ENCODE data around the gene ETHE1.
A peak's percentile ranks its signal among the peaks of the same experiment; 100 is the strongest.
"Not testable (repeated sequence)": the region's sequence is repeated elsewhere in the genome, so short reads cannot be mapped to it uniquely, and the experiment has no call there.

ETHE1 gene

GRCh38 chr19:43551399-43552197 is 24.6 kb upstream of the ETHE1 start:
- no peak for DNase-seq

- no peak for DNase-seq
Measured at GRCh38 chr19:43548706-43549105, 21.7 kb upstream of the ETHE1 start.

DNA sequence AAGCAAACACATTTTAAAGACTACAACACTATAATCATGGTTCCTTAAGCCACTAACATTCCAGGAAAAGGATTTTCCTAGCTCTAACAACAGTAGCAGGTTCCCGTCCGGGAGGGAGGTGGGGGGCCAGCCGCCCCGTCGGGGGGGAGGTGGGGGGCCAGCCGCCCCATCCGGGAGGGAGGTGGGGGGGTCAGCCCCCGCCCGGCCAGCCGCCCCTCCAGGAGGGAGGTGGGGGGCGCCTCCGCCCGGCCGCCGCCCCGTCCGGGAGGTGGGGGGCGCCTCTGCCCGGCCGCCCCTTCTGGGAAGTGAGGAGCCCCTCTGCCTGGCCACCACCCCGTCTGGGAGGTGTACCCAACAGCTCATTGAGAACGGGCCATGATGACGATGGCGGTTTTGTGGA is 20.9 kb upstream of the ETHE1 start:
- not testable (repeated sequence) for DNase-seq

GRCh38 chr19:43546581-43546980 is 19.6 kb upstream of the ETHE1 start:
- no peak for DNase-seq

GRCh38 chr19:43545981-43546380 is 19.0 kb upstream of the ETHE1 start:
- DNase-seq: no peak

GRCh38 chr19:43545276-43545675 is 18.3 kb upstream of the ETHE1 start:
- no peak for DNase-seq

GRCh38 chr19:43544077-43544476 is 17.1 kb upstream of the ETHE1 start:
- DNase-seq: no peak

DNA sequence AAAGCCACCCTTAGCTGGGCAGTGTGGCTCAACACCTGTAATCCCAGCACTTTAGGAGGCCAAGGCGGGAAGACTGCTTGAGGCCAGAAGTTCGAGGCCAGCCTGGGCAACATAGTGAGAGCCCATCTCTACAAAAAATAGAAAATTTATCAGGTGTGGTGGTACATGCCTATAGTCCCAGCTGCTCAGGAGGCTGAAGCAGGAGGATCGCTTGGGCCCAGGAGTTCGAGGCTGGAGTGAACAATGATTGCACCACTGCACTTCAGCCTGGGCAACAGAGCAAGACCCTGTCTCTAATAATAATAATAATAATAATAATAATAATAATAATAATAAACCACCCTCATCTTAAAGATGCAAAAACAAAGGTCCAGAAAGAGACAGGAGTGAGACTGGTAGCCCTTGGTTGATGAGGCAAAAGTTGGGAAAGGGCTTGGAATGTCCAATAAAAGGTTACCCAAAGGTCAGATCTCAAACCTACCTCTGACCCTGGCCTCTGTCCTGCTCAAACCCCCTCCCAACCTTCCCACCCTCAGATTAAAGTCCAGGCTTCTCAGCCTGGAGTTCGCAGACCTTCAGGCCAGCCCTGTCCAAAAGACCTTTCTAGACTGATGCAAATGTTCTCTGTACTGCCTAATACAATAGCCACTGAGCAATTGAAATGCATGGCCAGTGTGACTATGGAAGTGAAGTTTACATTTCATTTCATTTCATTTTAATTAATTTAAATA is 15.1 kb upstream of the ETHE1 start:
- DNase-seq: no peak

DNA sequence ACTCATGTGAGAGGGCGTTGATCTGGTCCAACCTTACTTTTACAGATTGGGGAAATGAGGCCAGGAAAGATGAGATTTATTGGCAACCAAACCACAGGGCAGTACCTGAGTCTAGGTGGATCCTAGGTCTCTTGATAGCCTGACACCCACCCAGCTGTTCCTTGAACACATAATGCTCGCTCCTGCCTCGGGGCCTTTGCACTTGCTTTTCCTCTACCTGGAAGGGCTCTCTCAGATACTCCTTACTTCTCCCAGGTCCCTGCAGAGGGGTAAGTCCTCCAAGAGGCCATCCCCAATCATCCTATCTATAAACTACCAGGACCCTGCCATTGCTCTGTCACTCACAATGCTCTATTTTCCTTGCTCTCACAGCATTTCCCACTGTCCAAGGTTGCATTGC is 13.4 kb upstream of the ETHE1 start:
- no peak for DNase-seq

- DNase-seq: no peak
Measured at GRCh38 chr19:43538922-43539321, 11.9 kb upstream of the ETHE1 start.

GRCh38 chr19:43534816-43535761 is 8.1 kb upstream of the ETHE1 start:
- peak; percentile 39 for DNase-seq

GRCh38 chr19:43534305-43534815 is 7.4 kb upstream of the ETHE1 start:
- no peak for DNase-seq

- peak; percentile 99 for DNase-seq
Measured at GRCh38 chr19:43533546-43534304, 6.7 kb upstream of the ETHE1 start.

GRCh38 chr19:43532962-43533545 is 6.1 kb upstream of the ETHE1 start, which contains the start of gene ZNF575:
Gene ZNF575, plus strand, starts transcription at chr19:43533188. Its CDS starts 1,235 bp downstream, at chr19:43534423.
- peak; percentile 94 for DNase-seq

DNA sequence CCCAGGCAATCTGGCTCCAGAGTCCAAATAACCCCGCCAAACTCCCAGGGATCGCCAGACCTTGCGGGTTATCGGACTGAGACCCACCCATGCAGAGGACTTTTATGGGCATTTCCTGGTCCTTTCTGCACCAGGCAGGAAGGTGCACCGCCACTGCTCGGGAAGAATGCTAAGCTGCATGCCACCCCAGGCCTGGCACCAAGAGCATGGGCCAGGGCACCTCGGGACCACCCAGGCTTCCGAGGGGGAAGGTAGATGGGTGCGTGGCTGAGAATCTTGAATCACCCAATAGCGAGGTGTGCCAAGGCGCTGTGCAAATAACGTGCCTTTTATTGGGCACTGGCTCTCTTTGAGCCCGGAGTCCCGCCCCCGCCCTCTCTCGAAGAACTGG is 5.6 kb upstream of the ETHE1 start:
- DNase-seq: no peak

- no peak for DNase-seq
Measured at GRCh38 chr19:43527860-43528622, 1.0 kb upstream of the ETHE1 start.

DNA sequence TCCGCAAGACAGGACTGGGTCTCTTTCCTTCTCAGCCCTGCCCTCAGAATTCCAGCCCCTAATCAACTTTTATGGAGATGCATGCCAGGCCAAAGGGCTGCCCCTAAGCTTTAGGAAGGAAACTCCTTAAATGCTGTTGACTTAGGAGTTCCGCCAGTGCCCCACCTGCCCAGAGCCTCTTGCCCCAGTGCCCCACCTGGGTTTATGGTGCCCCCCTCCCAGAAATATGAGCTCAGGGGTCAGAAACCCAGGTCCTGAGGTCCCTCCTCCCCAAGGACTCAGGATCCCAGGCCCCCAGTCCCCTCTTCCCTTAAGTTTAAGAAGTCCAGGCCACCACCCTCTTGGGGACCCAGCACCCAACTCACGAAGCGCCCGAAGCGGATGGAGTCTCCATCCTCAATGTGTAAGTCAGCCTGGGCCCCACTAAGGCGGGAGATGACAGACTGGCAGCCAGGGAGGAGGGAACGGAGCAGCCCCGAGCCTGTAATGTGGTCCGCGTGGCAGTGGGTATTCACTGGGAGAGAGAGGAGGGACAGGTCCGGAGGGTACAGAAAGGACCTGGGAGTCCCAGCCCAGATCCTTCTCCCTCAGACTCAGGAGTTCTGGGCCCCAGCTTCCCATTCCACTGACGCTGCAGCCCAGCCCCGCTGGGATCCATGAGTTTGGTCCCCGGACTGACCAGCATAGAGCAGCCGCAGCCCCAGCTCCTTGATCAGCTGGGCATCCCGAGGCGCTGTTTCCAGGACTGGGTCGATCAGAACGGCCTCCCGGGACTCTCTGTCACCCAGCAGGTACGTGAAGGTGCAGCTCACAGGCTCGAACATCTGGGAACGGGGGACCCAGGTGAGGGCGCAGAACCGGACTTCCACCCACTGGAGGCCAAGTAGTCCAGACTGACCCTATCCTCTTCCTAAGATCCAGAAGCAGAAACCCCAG is 897 bp downstream of the ETHE1 start:
- DNase-seq: peak; percentile 60

DNA sequence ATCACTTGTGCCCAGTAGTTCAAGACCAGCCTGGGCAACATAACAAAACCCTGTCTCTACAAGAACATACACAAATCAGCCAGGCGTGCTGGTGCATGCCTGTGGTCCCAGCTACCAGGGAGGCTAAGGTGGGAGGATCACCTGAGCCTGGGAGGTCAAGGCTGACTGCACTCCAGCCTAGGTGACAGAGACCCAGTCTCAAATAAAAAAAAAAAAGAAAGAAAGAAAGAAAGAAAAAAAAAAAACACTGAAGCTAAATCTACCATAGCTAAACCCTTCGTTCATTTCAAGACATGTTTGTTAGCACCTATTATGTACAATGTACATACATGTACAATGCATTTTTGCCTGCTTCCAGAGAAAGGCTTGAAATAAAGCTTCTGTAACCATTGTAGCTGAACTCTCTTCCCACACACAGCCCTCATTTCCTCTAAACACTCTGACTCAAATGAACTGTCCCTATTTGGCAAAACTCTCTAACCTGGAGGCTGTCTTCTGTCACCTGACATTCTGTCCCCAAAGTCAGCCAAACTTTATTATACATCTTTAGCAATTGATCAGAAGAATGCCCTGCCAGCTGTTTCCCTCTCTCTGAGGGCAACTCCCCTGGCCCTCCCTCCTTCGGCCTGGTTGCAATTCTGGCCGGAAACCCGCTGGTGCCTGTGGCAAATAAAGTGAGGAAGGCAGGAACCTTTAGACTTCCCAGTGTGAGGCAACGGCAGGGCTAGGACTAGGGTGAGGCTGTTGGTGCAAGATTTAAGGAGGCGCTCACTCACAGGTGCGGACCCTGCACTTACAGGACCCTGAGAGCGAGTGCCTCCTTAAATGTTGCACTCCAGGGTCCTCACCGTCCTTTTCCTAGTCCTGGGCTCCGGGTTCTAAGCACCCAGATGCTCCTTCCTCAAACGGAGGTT is 1.8 kb downstream of the ETHE1 start:
- peak; percentile 50 for DNase-seq

DNA sequence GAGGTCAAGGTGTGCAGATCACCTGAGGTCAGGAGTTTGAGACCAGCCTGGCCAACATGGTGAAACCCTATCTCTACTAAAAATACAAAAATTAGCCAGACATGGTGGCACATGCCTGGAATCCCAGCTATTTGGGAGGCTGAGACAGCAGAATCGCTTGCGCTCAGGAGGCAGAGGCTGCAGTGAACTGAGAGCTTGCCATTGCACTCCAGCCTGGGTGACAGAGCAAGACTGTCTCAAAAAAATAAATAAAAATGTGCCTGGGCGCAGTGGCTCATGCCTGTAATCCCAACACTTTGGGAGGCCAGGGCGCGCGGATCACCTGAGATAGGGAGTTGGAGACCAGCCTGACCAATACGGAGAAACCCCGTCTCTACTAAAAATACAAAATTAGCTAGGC is 3.3 kb downstream of the ETHE1 start:
- DNase-seq: not testable (repeated sequence)
